Hepatocyte (in vitro differentiated cells): ENCODE measurements around the gene CSMD2.

ENCODE experiments used
- CTCF ChIP-seq: fragments of 200-600 bp; sonication (generic); IDR thresholded peaks from 2 replicates; pipeline ENCODE4 v1.5.1; 2016; ENCODE audit warnings: antibody characterized with exemption, mild to moderate bottlenecking; ENCODE audit not compliant: poor library complexity
- EZH2 ChIP-seq: fragments of 200-600 bp; sonication (generic); IDR thresholded peaks from 2 replicates; pipeline ENCODE4 v1.6.1; 2016; ENCODE audit warnings: antibody characterized with exemption, mild to moderate bottlenecking, borderline replicate concordance
- EZH2phosphoT487 ChIP-seq: fragments of 200-600 bp; sonication (generic); IDR thresholded peaks from one replicate; pipeline ENCODE4 v1.6.1; 2018; ENCODE audit warnings: antibody characterized with exemption, mild to moderate bottlenecking, low read depth, moderate library complexity; ENCODE audit not compliant: unreplicated experiment, severe bottlenecking

GRCh38 chr1:33685256-33685655 lies 479.8 kb downstream of the CSMD2 start:
- no peak for TF ChIP-seq CTCF
- no peak for TF ChIP-seq EZH2phosphoT487
- TF ChIP-seq EZH2: no peak
